Measurements from ENCODE around the gene TLR9. TPM values are rescaled to one million over a fixed set of nuclear protein-coding genes. Genes with fewer than 3 reads are reported as not detected.

The TLR9 gene
- total RNA-seq, 1 donor from 2014 or later: 0.34 TPM

DNA sequence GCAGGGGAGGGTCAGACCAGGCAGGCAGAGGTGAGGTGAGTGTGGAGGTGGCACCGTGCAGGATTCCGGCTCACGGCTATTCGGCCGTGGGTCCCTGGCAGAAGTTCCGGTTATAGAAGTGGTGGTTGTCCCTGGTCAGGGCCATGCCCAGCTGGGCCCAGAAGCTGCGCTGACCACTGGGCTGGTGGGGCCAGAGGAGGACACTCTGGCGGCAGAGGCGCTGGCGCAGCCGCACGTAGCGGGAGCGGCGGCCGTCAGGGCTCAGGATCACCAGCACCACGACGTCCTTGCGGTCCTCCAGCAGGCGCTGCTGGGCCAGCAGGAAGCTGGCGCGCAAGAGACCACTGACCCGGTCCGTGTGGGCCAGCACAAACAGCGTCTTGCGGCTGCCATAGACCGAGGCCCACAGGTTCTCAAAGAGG lies 4.3 kb downstream of the TLR9 start:
- intact Hi-C loops (cut with micrococcal nuclease): loop anchor here (10.0 kb wide), 1 partner anchor 166 kb away; the partner anchor contains the start of gene DUSP7

- intact Hi-C loops (cut with micrococcal nuclease): loop anchor here (1.0 to 10.0 kb wide), 6 partner anchors 11 to 227 kb away; partner anchors contain the start of genes ALAS1, DUSP7 and POC1A
Observed at GRCh38 chr3:52220380-52221026, 4.9 kb downstream of the TLR9 start.

- intact Hi-C loops (cut with micrococcal nuclease): no loop called here
Observed at GRCh38 chr3:52218937-52219650, 6.4 kb downstream of the TLR9 start.

GRCh38 chr3:52218454-52218853 lies 7.0 kb downstream of the TLR9 start:
- intact Hi-C loops (cut with micrococcal nuclease): no loop called here

- intact Hi-C loops (cut with micrococcal nuclease): no loop called here
Observed at GRCh38 chr3:52218026-52218425, 7.4 kb downstream of the TLR9 start.

DNA sequence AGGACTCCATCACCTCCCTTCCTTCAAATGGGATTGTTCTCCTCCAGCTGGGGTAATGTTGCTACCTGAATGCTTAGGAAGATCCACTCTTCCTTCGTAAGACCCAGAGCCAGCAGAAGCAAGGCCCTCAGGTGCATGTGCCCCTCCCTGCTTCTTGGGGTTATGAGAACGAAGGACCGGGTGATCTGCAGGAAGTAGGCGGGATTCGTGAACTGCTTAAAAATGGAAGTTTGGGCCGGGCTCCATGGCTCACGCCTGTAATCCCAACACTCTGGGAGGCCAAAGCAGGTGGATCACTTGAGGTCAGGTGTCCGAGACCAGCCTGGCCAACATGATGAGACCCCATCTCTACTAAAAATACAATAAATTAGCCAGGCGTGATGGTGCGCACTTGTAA lies 8.0 kb downstream of the TLR9 start:
- intact Hi-C loops (cut with micrococcal nuclease): no loop called here

DNA sequence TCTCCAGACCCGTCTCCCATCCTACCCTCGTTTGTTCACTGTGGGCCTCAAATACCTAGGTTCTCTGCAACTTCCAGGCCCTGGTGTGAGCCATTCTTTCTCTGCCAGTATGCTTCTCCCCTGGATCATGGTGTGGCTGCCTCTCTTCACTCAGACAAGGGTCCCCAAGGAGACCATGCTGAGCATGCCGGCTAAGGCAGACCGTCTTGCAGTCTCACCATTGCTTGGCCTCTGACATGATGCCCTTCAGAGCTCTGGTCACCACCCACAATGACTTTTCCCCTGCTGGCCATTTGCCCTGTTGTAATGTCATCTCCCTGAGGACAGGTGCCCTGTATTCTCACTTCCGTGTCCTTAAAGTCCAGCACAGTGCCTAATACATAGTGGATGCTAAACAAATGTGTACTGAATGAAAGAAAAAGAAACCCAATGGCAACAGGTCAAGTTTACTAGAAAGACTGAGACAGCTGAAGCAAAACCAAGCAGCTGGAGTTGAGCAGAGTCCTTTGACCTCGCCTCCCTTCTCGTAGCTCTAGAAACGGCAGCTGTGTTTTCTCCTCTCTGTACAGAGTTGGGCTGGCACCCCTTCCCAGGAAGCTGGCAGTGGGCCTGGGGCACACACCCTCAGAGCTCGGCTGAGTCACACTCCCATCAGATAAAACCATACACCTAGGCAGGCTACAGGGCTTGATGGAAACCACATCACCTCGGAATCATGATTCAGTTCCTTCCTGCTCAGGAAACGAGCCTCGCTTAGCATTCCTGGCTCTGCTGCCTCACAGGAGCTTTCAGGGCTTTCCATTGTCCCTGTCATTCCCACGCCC lies 8.6 kb downstream of the TLR9 start:
- intact Hi-C loops (cut with micrococcal nuclease): no loop called here

- intact Hi-C loops (cut with micrococcal nuclease): no loop called here
Observed at GRCh38 chr3:52215351-52215750, 10.1 kb downstream of the TLR9 start.

- intact Hi-C loops (cut with micrococcal nuclease): no loop called here
Observed at GRCh38 chr3:52213901-52214300, 11.5 kb downstream of the TLR9 start.

- intact Hi-C loops (cut with micrococcal nuclease): no loop called here
Observed at GRCh38 chr3:52213005-52213404, 12.4 kb downstream of the TLR9 start.

- intact Hi-C loops (cut with micrococcal nuclease): no loop called here
Observed at GRCh38 chr3:52211268-52211891, 14.1 kb downstream of the TLR9 start.

DNA sequence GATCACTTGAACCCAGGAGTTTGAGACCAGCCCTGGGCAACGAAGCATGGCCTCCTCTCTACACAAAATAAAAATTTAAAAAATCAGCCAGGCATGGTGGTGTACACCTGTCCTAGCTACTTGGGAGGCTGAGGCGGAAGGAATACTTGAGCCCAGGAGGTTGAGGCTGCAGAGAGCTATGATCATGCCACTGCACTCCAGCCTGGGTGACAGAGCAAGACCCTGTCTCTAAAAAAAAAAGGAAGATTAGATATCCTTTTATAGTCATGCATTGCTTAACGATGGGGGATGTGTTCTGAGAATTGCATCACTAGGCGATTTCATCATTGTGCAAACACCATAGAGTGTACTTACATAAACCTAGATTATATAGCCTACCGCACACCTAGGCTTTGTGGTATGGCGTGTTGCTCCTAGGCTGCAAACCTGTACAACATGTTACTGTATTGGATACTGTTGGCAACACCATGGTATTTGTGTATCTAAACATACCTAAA lies 14.8 kb downstream of the TLR9 start:
- intact Hi-C loops (cut with micrococcal nuclease): no loop called here

- intact Hi-C loops (cut with micrococcal nuclease): no loop called here
Observed at GRCh38 chr3:52210037-52210436, 15.4 kb downstream of the TLR9 start.

DNA sequence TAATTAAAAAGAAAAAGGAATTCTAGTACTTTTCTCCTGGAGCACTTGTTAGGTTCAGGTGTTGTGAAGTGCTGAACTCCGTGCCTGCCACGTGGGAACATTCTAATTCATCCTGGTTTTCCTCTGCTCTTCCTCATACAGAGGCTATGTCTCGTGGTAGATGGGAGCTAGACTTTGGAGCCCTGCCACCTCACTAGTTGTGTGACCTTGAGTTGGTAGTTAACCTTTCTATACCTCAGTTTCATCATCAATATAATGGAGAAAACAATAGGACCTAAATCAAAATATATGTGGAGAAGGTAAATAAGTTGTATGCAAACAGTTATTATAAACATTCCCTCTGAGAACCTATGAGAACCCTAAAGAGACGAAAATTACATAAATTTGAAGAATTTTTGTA lies 16.9 kb downstream of the TLR9 start:
- intact Hi-C loops (cut with micrococcal nuclease): no loop called here

GRCh38 chr3:52205727-52206372 lies 19.6 kb downstream of the TLR9 start:
- intact Hi-C loops (cut with micrococcal nuclease): no loop called here

DNA sequence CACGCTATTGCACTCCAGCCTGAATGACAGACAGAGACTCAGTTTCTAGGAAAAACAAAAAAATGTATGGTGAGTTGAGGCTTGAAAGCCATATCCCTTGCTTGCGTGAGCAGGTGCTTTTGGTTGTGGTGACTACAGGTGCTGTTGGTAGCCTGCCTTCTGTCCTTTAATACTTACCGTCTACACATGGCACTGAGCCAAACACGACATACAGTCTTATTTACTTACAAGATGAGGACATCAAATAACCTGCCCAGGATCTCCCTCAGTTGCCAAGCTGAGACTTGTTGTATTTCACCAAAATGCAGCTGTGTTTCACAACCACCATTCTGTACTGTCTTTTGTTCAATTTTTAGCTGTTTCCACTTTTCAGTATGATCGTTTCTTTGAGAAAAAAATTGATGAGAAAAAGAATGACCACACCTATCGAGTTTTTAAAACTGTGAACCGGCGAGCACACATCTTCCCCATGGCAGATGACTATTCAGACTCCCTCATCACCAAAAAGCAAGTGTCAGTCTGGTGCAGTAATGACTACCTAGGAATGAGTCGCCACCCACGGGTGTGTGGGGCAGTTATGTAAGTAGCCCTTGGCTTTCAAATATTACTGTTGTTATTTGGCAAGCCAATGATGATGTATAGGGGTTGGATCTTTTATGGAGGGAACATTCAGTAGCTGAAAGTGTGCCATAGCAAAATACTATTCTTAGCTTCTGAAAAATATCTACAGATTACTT lies 20.9 kb downstream of the TLR9 start:
- intact Hi-C loops (cut with micrococcal nuclease): no loop called here

GRCh38 chr3:52203701-52204100 lies 21.7 kb downstream of the TLR9 start:
- intact Hi-C loops (cut with micrococcal nuclease): no loop called here

- intact Hi-C loops (cut with micrococcal nuclease): no loop called here
Observed at GRCh38 chr3:52202384-52203077, 22.9 kb downstream of the TLR9 start.

- intact Hi-C loops (cut with micrococcal nuclease): no loop called here
Observed at GRCh38 chr3:52200981-52201679, 24.3 kb downstream of the TLR9 start.

All from T-helper 1 cell treated with Interleukin-12 subunit alpha and Interleukin-12 subunit beta and Interleukin-4 antibody, amounts not matched to agents 30 ng/mL and 1 ng/mL, for 36 hours (primary cell).